T-cell (primary cell): ENCODE data around the gene AK5. TPM values are rescaled to one million over a fixed set of nuclear protein-coding genes. Genes with fewer than 3 reads are reported as not detected.
A peak's percentile ranks its signal among the peaks of the same experiment; 100 is the strongest.

Source experiments
- ATAC-seq, 4 experiments: fragments of 200-7000 bp in 3 of 4; fragments of 150-1000 bp in 1 of 4; cut with Tn5 transposase; replicated peaks in 1 of 4; 1 replicate in 3 of 4; 2 replicates in 1 of 4; pipeline ENCODE4 v1.10.0; 2021; ENCODE audit warnings: moderate library complexity in 3 of 4, mild to moderate bottlenecking in 2 of 4, moderate number of reproducible peaks in 1 of 4
- CTCF ChIA-PET, 2 donors: fragments of 300-600 bp; sonication (Branson Sonifier 250); formaldehyde crosslinking; loops; one replicate each; lab custom pipeline; 2022; ENCODE audit warnings: antibody characterized with exemption in 2 of 2; lab: Charles Lee
- POLR2A ChIA-PET, 2 donors: fragments of 300-600 bp; sonication (Branson Sonifier 250); formaldehyde crosslinking; loops; one replicate each; lab custom pipeline; 2022; ENCODE audit warnings: antibody characterized with exemption in 2 of 2; lab: Charles Lee
- DNase-seq, 35 experiments: peaks; one replicate each; pipeline versions ENCODE4 v3.0.0 to v3.0.0-alpha.2; 2013 to 2023
- H3K27ac ChIP-seq: one replicate; pipeline ENCODE4 v1.5.1; 2013; ENCODE audit warnings: low read length
- H3K27me3 ChIP-seq, 2 experiments: replicated peaks in 1 of 2; 1 replicate in 1 of 2; 2 replicates in 1 of 2; pipeline versions ENCODE4 v1.6.1 to v1.7.0; 2013; ENCODE audit warnings: low read length in 1 of 2, mixed read lengths in 1 of 2; ENCODE audit not compliant: control insufficient read depth in 2 of 2, insufficient read depth in 2 of 2; ENCODE audit errors: extremely low read depth in 1 of 2
- H3K36me3 ChIP-seq, 2 donors: 1 replicate in 1 of 2; 2 replicates in 1 of 2; pipeline versions ENCODE4 v1.6.1 to v1.7.0; 2013; ENCODE audit warnings: low read length in 1 of 2; ENCODE audit not compliant: control insufficient read depth in 2 of 2, insufficient read depth in 1 of 2; ENCODE audit errors: extremely low read depth in 1 of 2
- H3K4me1 ChIP-seq, 2 experiments: 1 replicate in 1 of 2; 2 replicates in 1 of 2; pipeline versions ENCODE4 v1.6.1 to v1.7.0; 2013; ENCODE audit warnings: low read length in 2 of 2, mixed read lengths in 1 of 2; ENCODE audit not compliant: insufficient read depth in 2 of 2, control insufficient read depth in 1 of 2; ENCODE audit errors: extremely low read depth in 1 of 2
- H3K4me3 ChIP-seq, 2 donors: 1 replicate in 1 of 2; 2 replicates in 1 of 2; pipeline versions ENCODE4 v1.5.1 to v1.7.0; 2013; ENCODE audit warnings: mild to moderate bottlenecking in 2 of 2, low read length in 1 of 2, moderate library complexity in 1 of 2; ENCODE audit not compliant: control insufficient read depth in 1 of 2; ENCODE audit errors: extremely low read depth in 1 of 2
- H3K9me3 ChIP-seq: 2 replicates; pipeline ENCODE4 v1.7.0; 2013
- H3K27ac Mint-ChIP-seq, 2 donors: one replicate each; pipeline ENCODE4 v1.8.0; 2020 to 2021; ENCODE audit warnings: mild to moderate bottlenecking in 2 of 2, mixed read lengths in 2 of 2
- H3K27me3 Mint-ChIP-seq, 2 donors: one replicate each; pipeline ENCODE4 v1.8.0; 2021 to 2022; ENCODE audit warnings: mixed read lengths in 2 of 2
- H3K36me3 Mint-ChIP-seq: one replicate; pipeline ENCODE4 v1.8.0; 2021; ENCODE audit warnings: mixed read lengths
- H3K4me1 Mint-ChIP-seq, 3 donors: one replicate each; pipeline ENCODE4 v1.8.0; 2020 to 2022; ENCODE audit warnings: mixed read lengths in 3 of 3, mild to moderate bottlenecking in 1 of 3
- H3K4me3 Mint-ChIP-seq, 3 donors: one replicate each; pipeline ENCODE4 v1.8.0; 2020 to 2022; ENCODE audit warnings: mild to moderate bottlenecking in 3 of 3, mixed read lengths in 3 of 3, moderate library complexity in 3 of 3
- H3K9me3 Mint-ChIP-seq, 3 donors: one replicate each; pipeline ENCODE4 v1.8.0; 2020 to 2022; ENCODE audit warnings: mixed read lengths in 3 of 3
- WGBS: methylation state at CpG from one replicate; pipeline ENCODE4 v1.1.5; 2013; ENCODE audit warnings: missing lambda C conversion rate; ENCODE audit not compliant: insufficient coverage; 5-methylcytosine and 5-hydroxymethylcytosine counted together
- total RNA-seq, 35 experiments: library from RNA in 6 of 35; stranded (reverse) in 6 of 35; fragments of 120-200 nt in 1 of 35; gene quantifications; one replicate each; pipeline versions ENCODE4 v1.2.1 to v1.2.4 and lab custom pipeline; 2013 to 2026

AK5 gene
- total RNA-seq, 5 donors from 2014 or later (not counting 1 experiment from before 2014, with no cell fraction given), result 13.9 to 29.2 (median 26.3) TPM

GRCh38 chr1:77543822-77544448 lies 262.1 kb downstream of the AK5 start:
- Histone ChIP-seq H3K4me3 (no peak overlapping the region), H3K4me1 (no peaks in the 10 kb centered on the region), H3K9me3 (no peaks in the 10 kb centered on the region), H3K27ac (no peak overlapping the region), H3K27me3 (no peaks in the 10 kb centered on the region), H3K36me3 (no peaks in the 10 kb centered on the region)
- Mint-ChIP-seq H3K27ac (no peak overlapping the region), H3K36me3 (peaks cover 22% of the 10 kb centered on the region), H3K4me3 (no peak overlapping the region), H3K27me3 (no peaks in the 10 kb centered on the region), H3K4me1 (peaks cover 0 to 5% (median 0%) of the 10 kb centered on the region in 3 donors), H3K9me3 (no peaks in the 10 kb centered on the region)
- ChIA-PET CTCF (interaction anchor here in 1 of 2 donors (0.6 to 0.7 kb wide), 2 partner anchors 11 to 57 kb away, joined by 4 to 9 read pairs; no protein-coding TSS in a partner anchor), POLR2A (no interaction called here)
- ATAC-seq (no peak), DNase-seq (no peak)
- WGBS, result no CpG with 5 or more reads among the region's 4 CpGs

GRCh38 chr1:77544845-77545244 lies 263.0 kb downstream of the AK5 start:
- ATAC-seq, result no peak
- ChIA-PET CTCF (interaction anchor here (0.6 to 0.8 kb wide), 3 partner anchors 11 to 600 kb away, joined by 3 to 9 read pairs (median 4); no protein-coding TSS in a partner anchor), POLR2A (interaction anchor here in 1 of 2 donors (0.5 kb wide), 1 partner anchor 57 kb away, joined by 3 read pairs; no protein-coding TSS in a partner anchor)
- Histone ChIP-seq H3K27me3 (no peaks in the 10 kb centered on the region), H3K4me3 (no peak overlapping the region), H3K36me3 (no peaks in the 10 kb centered on the region), H3K9me3 (no peaks in the 10 kb centered on the region), H3K27ac (no peak overlapping the region), H3K4me1 (no peaks in the 10 kb centered on the region)
- no peak for DNase-seq
- peaks cover 19% of the 10 kb centered on the region for H3K36me3 Mint-ChIP-seq
- H3K27ac Mint-ChIP-seq, result no peak overlapping the region
- 97% methylated on average over 6 of the region's 8 CpGs for WGBS
- H3K4me1 Mint-ChIP-seq, result peaks cover 0 to 5% (median 0%) of the 10 kb centered on the region in 3 donors
- no peak overlapping the region for H3K4me3 Mint-ChIP-seq
- H3K27me3 Mint-ChIP-seq, result no peaks in the 10 kb centered on the region
- H3K9me3 Mint-ChIP-seq, result no peaks in the 10 kb centered on the region

DNA sequence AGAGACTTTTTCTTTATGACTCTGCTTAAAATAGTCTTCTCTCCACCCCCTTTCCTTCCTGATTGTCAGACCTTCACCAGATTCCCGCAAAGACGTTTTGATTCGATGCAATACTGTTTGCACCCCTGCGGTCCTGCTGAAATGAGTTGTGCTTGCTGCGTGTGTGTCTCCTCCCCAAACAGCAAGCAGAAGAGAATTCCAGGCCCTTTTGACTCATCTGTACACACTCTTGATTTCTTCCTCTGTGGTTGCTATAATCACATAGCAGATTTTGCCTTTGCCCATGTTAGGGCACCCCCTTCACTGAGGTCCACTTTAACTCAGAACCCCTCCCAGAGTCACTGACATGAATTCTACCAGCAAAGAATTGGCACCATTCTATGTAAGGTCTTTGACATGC lies 264.2 kb downstream of the AK5 start:
- H3K9me3 ChIP-seq, result no peaks in the 10 kb centered on the region
- no peaks in the 10 kb centered on the region for H3K27me3 Mint-ChIP-seq
- H3K4me1 ChIP-seq, result no peaks in the 10 kb centered on the region
- peaks cover 14% of the 10 kb centered on the region for H3K36me3 Mint-ChIP-seq
- H3K27ac Mint-ChIP-seq, result no peak overlapping the region
- no peaks in the 10 kb centered on the region for H3K36me3 ChIP-seq
- DNase-seq (no peak), ATAC-seq (no peak)
- no peak overlapping the region for H3K4me3 ChIP-seq
- no peak overlapping the region for H3K4me3 Mint-ChIP-seq
- H3K27ac ChIP-seq, result no peak overlapping the region
- no peaks in the 10 kb centered on the region for H3K4me1 Mint-ChIP-seq
- CTCF ChIA-PET, result interaction anchor here in 1 of 2 donors (0.9 kb wide), 1 partner anchor 13 kb away, joined by 3 read pairs; no protein-coding TSS in a partner anchor
- 55% methylated on average over 5 of the region's 5 CpGs for WGBS
- POLR2A ChIA-PET, result no interaction called here
- H3K9me3 Mint-ChIP-seq, result no peaks in the 10 kb centered on the region
- H3K27me3 ChIP-seq, result no peaks in the 10 kb centered on the region

GRCh38 chr1:77546890-77547289 lies 265.1 kb downstream of the AK5 start:
- Histone ChIP-seq H3K27ac (no peak overlapping the region), H3K27me3 (no peaks in the 10 kb centered on the region), H3K36me3 (no peaks in the 10 kb centered on the region), H3K4me3 (no peak overlapping the region), H3K4me1 (no peaks in the 10 kb centered on the region), H3K9me3 (no peaks in the 10 kb centered on the region)
- CTCF ChIA-PET, result no interaction called here
- DNase-seq, result no peak
- WGBS, result no CpG with 5 or more reads among the region's 3 CpGs
- ATAC-seq, result no peak
- Mint-ChIP-seq H3K27ac (no peak overlapping the region), H3K9me3 (no peaks in the 10 kb centered on the region), H3K4me3 (no peak overlapping the region), H3K27me3 (no peaks in the 10 kb centered on the region), H3K36me3 (peaks cover 14% of the 10 kb centered on the region), H3K4me1 (no peaks in the 10 kb centered on the region)
- POLR2A ChIA-PET, result no interaction called here

DNA sequence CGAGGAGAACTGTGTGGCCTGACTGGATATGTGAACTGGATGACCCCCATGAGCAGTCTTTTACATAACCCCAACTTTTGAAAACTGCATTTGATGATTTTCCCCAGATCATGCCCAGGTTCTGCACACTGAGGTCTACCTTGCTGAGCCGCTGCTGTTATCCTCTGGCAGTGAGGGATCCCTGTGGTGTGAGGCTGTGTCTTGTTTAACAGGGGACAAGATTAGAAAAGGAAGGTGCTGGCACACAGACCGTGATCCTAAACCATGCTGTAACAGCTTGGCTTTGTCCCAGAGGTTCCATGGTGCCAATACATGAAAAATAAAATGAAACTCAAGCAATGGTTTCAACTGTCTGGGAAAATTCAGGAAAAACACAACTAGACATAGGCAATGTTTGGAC lies 266.5 kb downstream of the AK5 start:
- no peak for ATAC-seq
- POLR2A ChIA-PET, result no interaction called here
- Histone ChIP-seq H3K27me3 (no peaks in the 10 kb centered on the region), H3K27ac (no peak overlapping the region), H3K4me3 (no peak overlapping the region), H3K4me1 (no peaks in the 10 kb centered on the region), H3K9me3 (no peaks in the 10 kb centered on the region), H3K36me3 (no peaks in the 10 kb centered on the region)
- 83% methylated on average over 2 of the region's 3 CpGs for WGBS
- no peak for DNase-seq
- H3K27ac Mint-ChIP-seq, result peak overlapping the region in 1 of 2 donors; percentile 29
- CTCF ChIA-PET, result interaction anchor here (0.6 to 0.9 kb wide), 5 partner anchors 15 to 1761 kb away, joined by 4 to 7 read pairs (median 6); no protein-coding TSS in a partner anchor
- no peaks in the 10 kb centered on the region for H3K27me3 Mint-ChIP-seq
- H3K4me1 Mint-ChIP-seq, result no peaks in the 10 kb centered on the region
- H3K36me3 Mint-ChIP-seq, result peaks cover 18% of the 10 kb centered on the region
- no peak overlapping the region for H3K4me3 Mint-ChIP-seq
- H3K9me3 Mint-ChIP-seq, result no peaks in the 10 kb centered on the region

- H3K4me1 ChIP-seq, result no peaks in the 10 kb centered on the region
- H3K4me3 Mint-ChIP-seq, result no peak overlapping the region
- no peak overlapping the region for H3K27ac ChIP-seq
- H3K27me3 Mint-ChIP-seq, result no peaks in the 10 kb centered on the region
- WGBS, result 33% methylated on average over 1 of the region's 5 CpGs
- CTCF ChIA-PET, result no interaction called here
- H3K36me3 ChIP-seq, result peaks cover 0 to 6% of the 10 kb centered on the region in 2 donors
- DNase-seq (no peak), ATAC-seq (no peak)
- H3K4me1 Mint-ChIP-seq, result peaks cover 0 to under 1% (median 0%) of the 10 kb centered on the region in 3 donors
- H3K27ac Mint-ChIP-seq, result no peak overlapping the region
- POLR2A ChIA-PET, result no interaction called here
- no peaks in the 10 kb centered on the region for H3K9me3 ChIP-seq
- H3K27me3 ChIP-seq, result no peaks in the 10 kb centered on the region
- no peak overlapping the region for H3K4me3 ChIP-seq
- H3K9me3 Mint-ChIP-seq, result no peaks in the 10 kb centered on the region
- peaks cover 25% of the 10 kb centered on the region for H3K36me3 Mint-ChIP-seq
Observed at GRCh38 chr1:77550135-77550534, 268.3 kb downstream of the AK5 start.
